SJSA1 (cell line): ENCODE measurements around the gene TMEM106B. TPM values are rescaled to one million over a fixed set of nuclear protein-coding genes. Genes with fewer than 3 reads are reported as not detected.

Experiments
- DNase-seq, 2 experiments: peaks; one replicate each; pipeline ENCODE4 v3.0.0-alpha.2; 2015 to 2020; ENCODE audit warnings: low spot score in 2 of 2, low read depth in 1 of 2
- H3K27ac ChIP-seq: fragments of 250-450 bp; sonication (Bioruptor Pico); 2 replicates; pipeline ENCODE4 v1.5.1; 2020; ENCODE audit warnings: mild to moderate bottlenecking, moderate library complexity
- H3K27me3 ChIP-seq: fragments of 250-450 bp; sonication (Bioruptor Pico); replicated peaks from 2 replicates; pipeline ENCODE4 v1.5.1; 2020; ENCODE audit warnings: mild to moderate bottlenecking, moderate library complexity
- H3K36me3 ChIP-seq: fragments of 250-450 bp; sonication (Bioruptor Pico); 2 replicates; pipeline ENCODE4 v1.5.1; 2020; ENCODE audit warnings: mild to moderate bottlenecking
- H3K4me1 ChIP-seq: fragments of 250-450 bp; sonication (Bioruptor Pico); replicated peaks from 2 replicates; pipeline ENCODE4 v1.6.1; 2021; ENCODE audit warnings: mild to moderate bottlenecking
- H3K4me3 ChIP-seq: fragments of 250-450 bp; sonication (Bioruptor Pico); 2 replicates; pipeline ENCODE4 v1.5.1; 2020; ENCODE audit warnings: mild to moderate bottlenecking
- H3K9me3 ChIP-seq: fragments of 250-450 bp; sonication (Bioruptor Pico); replicated peaks from 2 replicates; pipeline ENCODE4 v1.5.1; 2020; ENCODE audit warnings: mild to moderate bottlenecking
- total RNA-seq: library from RNA; depleted of rRNA; stranded (reverse); fragments of >200 nt; shearing (Covaris generic); gene quantifications from 2 replicates; pipeline ENCODE4 v1.2.3, GENCODE V29; 2014; rRNA removed

Gene TMEM106B
- total RNA-seq, 1 experiment from 2014 or later, result 44.6 TPM

GRCh38 chr7:12291870-12292269, 80.8 kb downstream of the TMEM106B start:
- no peak for DNase-seq
- H3K36me3 ChIP-seq, result no peaks in the 10 kb centered on the region
- H3K4me3 ChIP-seq, result no peak overlapping the region
- no peaks in the 10 kb centered on the region for H3K4me1 ChIP-seq
- no peaks in the 10 kb centered on the region; the same call in 1 of the 2 replicates for H3K27me3 ChIP-seq
- no peak overlapping the region for H3K27ac ChIP-seq
- H3K9me3 ChIP-seq, result no peaks in the 10 kb centered on the region

Other genes with a start within 250 kb of the TMEM106B start
- not detected in 2 replicates for gene VWDE, start 192.6 kb downstream of the TMEM106B start, total RNA-seq